ENCODE data around the gene CAMK4. TPM values are rescaled to one million over a fixed set of nuclear protein-coding genes. Genes with fewer than 3 reads are reported as not detected.
A peak's percentile ranks its signal among the peaks of the same experiment; 100 is the strongest.

The CAMK4 gene
- total and polyA plus RNA-seq, 9 of the 15 experiments (the other 6 are each of a cell fraction or from before 2014, with no cell fraction given): 0.35 TPM; not detected in 8

DNA sequence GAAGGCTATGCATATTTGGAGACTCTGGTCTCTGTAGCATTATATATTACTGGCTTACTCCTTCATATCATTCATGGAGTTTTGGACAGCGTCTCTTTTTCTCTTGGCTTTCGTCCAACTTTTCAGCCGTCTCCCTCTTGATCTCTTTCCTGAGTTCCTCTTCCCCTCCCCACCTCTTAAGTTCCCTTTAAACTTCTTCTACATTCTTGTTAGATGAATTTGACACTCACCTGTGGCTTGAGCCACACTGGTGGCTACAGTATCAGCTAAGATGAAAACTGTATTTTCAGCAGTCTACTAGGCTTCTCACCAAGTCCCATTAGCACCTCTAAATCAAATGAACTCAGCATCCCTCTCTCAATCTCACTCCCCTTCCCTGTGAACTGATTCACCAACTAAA lies 160.0 kb downstream of the CAMK4 start:
- no TSS peak for BruUV-seq (replicated peaks)
- FAIRE-seq: no peak
- DNase-seq (ENCODE audit: extremely low read depth in 1 of 4, low spot score in 3 of 4): no peak
- H3K9ac ChIP-seq (ENCODE audit: insufficient read depth in 1 of 2, low read depth in 2 of 2, low read length in 2 of 2): no peak overlapping the region
- H3K4me2 ChIP-seq (ENCODE audit: insufficient read depth, low read length): no peak overlapping the region
- H4K20me1 ChIP-seq (replicated peaks; ENCODE audit: control insufficient read depth, insufficient read depth, low read length): no peaks in the 10 kb centered on the region
- CTCF ChIA-PET (ENCODE audit: low intra/inter-chr PET ratio): no interaction called here
- intact Hi-C loops (cut with micrococcal nuclease): no loop called here
- H3K9me1 ChIP-seq (ENCODE audit: control insufficient read depth, insufficient read depth, low read length): no peaks in the 10 kb centered on the region
- in situ Hi-C loops (cut with MboI): no loop called here
- WGBS (ENCODE audit: insufficient coverage, low coverage, missing lambda C conversion rate): 8% methylated on average over 3 of the region's 3 CpGs
- TF ChIP-seq NFIC (IDR thresholded peaks at IDR 0.05) (peak; percentile 85), BMI1 (IDR thresholded peaks at IDR 0.05; ENCODE audit: low read length) (no peak)
- ATAC-seq: no peak
- H3K36me3 ChIP-seq (ENCODE audit: control insufficient read depth, insufficient read depth, low read length): no peaks in the 10 kb centered on the region
- H3K4me1 ChIP-seq (replicated peaks in 1 of 2; ENCODE audit: control insufficient read depth in 2 of 2, insufficient read depth in 2 of 2, low read length in 2 of 2): no peaks in the 10 kb centered on the region
- H3K4me3 ChIP-seq: no peak overlapping the region
- no peak overlapping the region for H2AFZ ChIP-seq (ENCODE audit: low read depth, low read length)
- H3K27ac ChIP-seq (ENCODE audit: extremely low read depth, low read depth, low read length): no peak overlapping the region
- no peaks in the 10 kb centered on the region for H3K9me3 ChIP-seq (replicated peaks; ENCODE audit: control insufficient read depth, insufficient read depth, low read depth, low read length)
- no peaks in the 10 kb centered on the region for H3K79me2 ChIP-seq (ENCODE audit: control insufficient read depth, insufficient read depth, low read length)
- POLR2A ChIA-PET: interaction anchor here (0.6 to 0.7 kb wide), 2 partner anchors 95 to 515 kb away, joined by 3 read pairs; no protein-coding TSS in a partner anchor
- H3K27me3 ChIP-seq (ENCODE audit: control insufficient read depth in 2 of 2, insufficient read depth in 2 of 2, low read length in 2 of 2): no peaks in the 10 kb centered on the region

DNA sequence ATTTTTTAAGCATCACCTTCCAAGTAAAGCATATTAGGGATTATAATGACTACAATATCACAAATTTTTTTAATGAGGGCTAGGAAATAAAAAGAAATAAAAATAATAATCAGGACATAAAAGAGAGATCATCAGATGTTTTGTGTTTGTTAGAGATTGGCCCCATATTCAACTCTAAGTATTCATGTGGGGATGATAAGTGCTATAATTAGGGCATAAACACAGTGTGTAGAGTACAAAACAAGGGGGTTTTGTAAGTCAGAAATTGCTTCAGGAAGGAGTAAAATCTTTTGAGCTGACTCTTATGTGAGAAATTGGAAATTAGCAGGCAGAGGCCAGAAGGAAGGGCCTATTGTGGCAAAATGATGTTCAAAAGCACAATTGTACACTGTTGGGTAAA lies 160.9 kb downstream of the CAMK4 start:
- Histone ChIP-seq H3K4me2 (ENCODE audit: insufficient read depth, low read length) (no peak overlapping the region), H3K27me3 (ENCODE audit: control insufficient read depth in 2 of 2, insufficient read depth in 2 of 2, low read length in 2 of 2) (no peaks in the 10 kb centered on the region), H3K27ac (ENCODE audit: extremely low read depth, low read depth, low read length) (no peak overlapping the region), H2AFZ (ENCODE audit: low read depth, low read length) (no peak overlapping the region), H4K20me1 (replicated peaks; ENCODE audit: control insufficient read depth, insufficient read depth, low read length) (no peaks in the 10 kb centered on the region), H3K79me2 (ENCODE audit: control insufficient read depth, insufficient read depth, low read length) (no peaks in the 10 kb centered on the region), H3K9ac (ENCODE audit: insufficient read depth in 1 of 2, low read depth in 2 of 2, low read length in 2 of 2) (no peak overlapping the region), H3K9me3 (replicated peaks; ENCODE audit: control insufficient read depth, insufficient read depth, low read depth, low read length) (no peaks in the 10 kb centered on the region), H3K4me3 (no peak overlapping the region), H3K4me1 (replicated peaks in 1 of 2; ENCODE audit: control insufficient read depth in 2 of 2, insufficient read depth in 2 of 2, low read length in 2 of 2) (no peaks in the 10 kb centered on the region), H3K36me3 (ENCODE audit: control insufficient read depth, insufficient read depth, low read length) (no peaks in the 10 kb centered on the region), H3K9me1 (ENCODE audit: control insufficient read depth, insufficient read depth, low read length) (no peaks in the 10 kb centered on the region)
- BruUV-seq (replicated peaks): no TSS peak
- intact Hi-C loops (cut with micrococcal nuclease): no loop called here
- ChIA-PET CTCF (ENCODE audit: low intra/inter-chr PET ratio) (no interaction called here), POLR2A (interaction anchor here (0.7 kb wide), 1 partner anchor 96 kb away, joined by 3 read pairs; no protein-coding TSS in a partner anchor)
- DNase-seq (ENCODE audit: extremely low read depth in 1 of 4, low spot score in 3 of 4) (no peak), ATAC-seq (no peak), FAIRE-seq (no peak)
- in situ Hi-C loops (cut with MboI): no loop called here
- TF ChIP-seq KAT2B (IDR thresholded peaks at IDR 0.05; ENCODE audit: low read depth, low read length) (no peak), SREBF2 (CRISPR knock-in tag; IDR thresholded peaks at IDR 0.05) (no peak), FOXK1 (CRISPR knock-in tag; IDR thresholded peaks at IDR 0.05; ENCODE audit: borderline replicate concordance) (no peak), SIN3A (IDR thresholded peaks at IDR 0.05; ENCODE audit: borderline replicate concordance in 2 of 2, control insufficient read depth in 1 of 2, low read depth in 2 of 2, low read length in 2 of 2) (no peak)
- TF ChIP-seq, protein P1, sequence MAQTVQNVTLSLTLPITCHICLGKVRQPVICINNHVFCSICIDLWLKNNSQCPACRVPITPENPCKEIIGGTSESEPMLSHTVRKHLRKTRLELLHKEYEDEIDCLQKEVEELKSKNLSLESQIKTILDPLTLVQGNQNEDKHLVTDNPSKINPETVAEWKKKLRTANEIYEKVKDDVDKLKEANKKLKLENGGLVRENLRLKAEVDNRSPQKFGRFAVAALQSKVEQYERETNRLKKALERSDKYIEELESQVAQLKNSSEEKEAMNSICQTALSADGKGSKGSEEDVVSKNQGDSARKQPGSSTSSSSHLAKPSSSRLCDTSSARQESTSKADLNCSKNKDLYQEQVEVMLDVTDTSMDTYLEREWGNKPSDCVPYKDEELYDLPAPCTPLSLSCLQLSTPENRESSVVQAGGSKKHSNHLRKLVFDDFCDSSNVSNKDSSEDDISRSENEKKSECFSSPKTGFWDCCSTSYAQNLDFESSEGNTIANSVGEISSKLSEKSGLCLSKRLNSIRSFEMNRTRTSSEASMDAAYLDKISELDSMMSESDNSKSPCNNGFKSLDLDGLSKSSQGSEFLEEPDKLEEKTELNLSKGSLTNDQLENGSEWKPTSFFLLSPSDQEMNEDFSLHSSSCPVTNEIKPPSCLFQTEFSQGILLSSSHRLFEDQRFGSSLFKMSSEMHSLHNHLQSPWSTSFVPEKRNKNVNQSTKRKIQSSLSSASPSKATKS (CRISPR knock-in tag; IDR thresholded peaks at IDR 0.05): no peak
- TF ChIP-seq, protein P2, sequence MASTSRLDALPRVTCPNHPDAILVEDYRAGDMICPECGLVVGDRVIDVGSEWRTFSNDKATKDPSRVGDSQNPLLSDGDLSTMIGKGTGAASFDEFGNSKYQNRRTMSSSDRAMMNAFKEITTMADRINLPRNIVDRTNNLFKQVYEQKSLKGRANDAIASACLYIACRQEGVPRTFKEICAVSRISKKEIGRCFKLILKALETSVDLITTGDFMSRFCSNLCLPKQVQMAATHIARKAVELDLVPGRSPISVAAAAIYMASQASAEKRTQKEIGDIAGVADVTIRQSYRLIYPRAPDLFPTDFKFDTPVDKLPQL (IDR thresholded peaks at IDR 0.05; ENCODE audit: extremely low read depth, insufficient read length): no peak
- TF ChIP-seq, protein P3, sequence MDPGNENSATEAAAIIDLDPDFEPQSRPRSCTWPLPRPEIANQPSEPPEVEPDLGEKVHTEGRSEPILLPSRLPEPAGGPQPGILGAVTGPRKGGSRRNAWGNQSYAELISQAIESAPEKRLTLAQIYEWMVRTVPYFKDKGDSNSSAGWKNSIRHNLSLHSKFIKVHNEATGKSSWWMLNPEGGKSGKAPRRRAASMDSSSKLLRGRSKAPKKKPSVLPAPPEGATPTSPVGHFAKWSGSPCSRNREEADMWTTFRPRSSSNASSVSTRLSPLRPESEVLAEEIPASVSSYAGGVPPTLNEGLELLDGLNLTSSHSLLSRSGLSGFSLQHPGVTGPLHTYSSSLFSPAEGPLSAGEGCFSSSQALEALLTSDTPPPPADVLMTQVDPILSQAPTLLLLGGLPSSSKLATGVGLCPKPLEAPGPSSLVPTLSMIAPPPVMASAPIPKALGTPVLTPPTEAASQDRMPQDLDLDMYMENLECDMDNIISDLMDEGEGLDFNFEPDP (CRISPR knock-in tag; IDR thresholded peaks at IDR 0.05): no peak
- TF ChIP-seq, protein P4, sequence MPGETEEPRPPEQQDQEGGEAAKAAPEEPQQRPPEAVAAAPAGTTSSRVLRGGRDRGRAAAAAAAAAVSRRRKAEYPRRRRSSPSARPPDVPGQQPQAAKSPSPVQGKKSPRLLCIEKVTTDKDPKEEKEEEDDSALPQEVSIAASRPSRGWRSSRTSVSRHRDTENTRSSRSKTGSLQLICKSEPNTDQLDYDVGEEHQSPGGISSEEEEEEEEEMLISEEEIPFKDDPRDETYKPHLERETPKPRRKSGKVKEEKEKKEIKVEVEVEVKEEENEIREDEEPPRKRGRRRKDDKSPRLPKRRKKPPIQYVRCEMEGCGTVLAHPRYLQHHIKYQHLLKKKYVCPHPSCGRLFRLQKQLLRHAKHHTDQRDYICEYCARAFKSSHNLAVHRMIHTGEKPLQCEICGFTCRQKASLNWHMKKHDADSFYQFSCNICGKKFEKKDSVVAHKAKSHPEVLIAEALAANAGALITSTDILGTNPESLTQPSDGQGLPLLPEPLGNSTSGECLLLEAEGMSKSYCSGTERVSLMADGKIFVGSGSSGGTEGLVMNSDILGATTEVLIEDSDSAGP (CRISPR knock-in tag; IDR thresholded peaks at IDR 0.05): no peak
